Measurements from ENCODE around the gene NAV2.

GRCh38 chr11:19938866-19939265, 226.2 kb downstream of the NAV2 start:
- TF ChIP-seq CTCF (IDR thresholded peaks at IDR 0.05; ENCODE audit: low read length) (no peak), EZH2 (optimal IDR thresholded peaks at IDR 0.05; ENCODE audit: low read depth, low read length) (no peak)
